ENCODE results near the gene ARMC2.

GRCh38 chr6:108958900-108959770 is 110.9 kb downstream of the ARMC2 start:
- TF ChIP-seq CTCF (IDR thresholded peaks at IDR 0.05) (no peak), POLR2A (IDR thresholded peaks at IDR 0.05) (no peak)
